ENCODE data around the gene TRAF4. TPM values are rescaled to one million over a fixed set of nuclear protein-coding genes. Genes with fewer than 3 reads are reported as not detected.

TRAF4 gene
- total and polyA plus RNA-seq, 2 donors (not counting 3 experiments of a cell fraction or from before 2014, with no cell fraction given), result 79.5 to 83.9 TPM

- H3K9me3 ChIP-seq (replicated peaks; ENCODE audit: control insufficient read depth, insufficient read depth, low read length), result no peaks in the 10 kb centered on the region
- no peak for TF ChIP-seq POLR2A (IDR thresholded peaks at IDR 0.05; ENCODE audit: low read depth, low read length)
- TF ChIP-seq JUN (IDR thresholded peaks at IDR 0.05; ENCODE audit: borderline replicate concordance, insufficient read depth, insufficient read length, low read depth), result no peak
- TF ChIP-seq POLR2AphosphoS5 (IDR thresholded peaks at IDR 0.05; ENCODE audit: insufficient read depth, low read depth, low read length), result peak; percentile 32
- TF ChIP-seq, protein P1, sequence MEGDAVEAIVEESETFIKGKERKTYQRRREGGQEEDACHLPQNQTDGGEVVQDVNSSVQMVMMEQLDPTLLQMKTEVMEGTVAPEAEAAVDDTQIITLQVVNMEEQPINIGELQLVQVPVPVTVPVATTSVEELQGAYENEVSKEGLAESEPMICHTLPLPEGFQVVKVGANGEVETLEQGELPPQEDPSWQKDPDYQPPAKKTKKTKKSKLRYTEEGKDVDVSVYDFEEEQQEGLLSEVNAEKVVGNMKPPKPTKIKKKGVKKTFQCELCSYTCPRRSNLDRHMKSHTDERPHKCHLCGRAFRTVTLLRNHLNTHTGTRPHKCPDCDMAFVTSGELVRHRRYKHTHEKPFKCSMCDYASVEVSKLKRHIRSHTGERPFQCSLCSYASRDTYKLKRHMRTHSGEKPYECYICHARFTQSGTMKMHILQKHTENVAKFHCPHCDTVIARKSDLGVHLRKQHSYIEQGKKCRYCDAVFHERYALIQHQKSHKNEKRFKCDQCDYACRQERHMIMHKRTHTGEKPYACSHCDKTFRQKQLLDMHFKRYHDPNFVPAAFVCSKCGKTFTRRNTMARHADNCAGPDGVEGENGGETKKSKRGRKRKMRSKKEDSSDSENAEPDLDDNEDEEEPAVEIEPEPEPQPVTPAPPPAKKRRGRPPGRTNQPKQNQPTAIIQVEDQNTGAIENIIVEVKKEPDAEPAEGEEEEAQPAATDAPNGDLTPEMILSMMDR (IDR thresholded peaks at IDR 0.05; ENCODE audit: extremely low read depth in 1 of 2, insufficient read depth in 1 of 2, low read depth in 1 of 2, low read length in 2 of 2), result peak; percentile 98 to 99
- no peak for TF ChIP-seq EZH2 (IDR thresholded peaks at IDR 0.05; ENCODE audit: borderline replicate concordance, low read depth, low read length, severe bottlenecking)
- no peak for TF ChIP-seq FOS (IDR thresholded peaks at IDR 0.05; ENCODE audit: borderline replicate concordance, insufficient read depth, low read length)
- no peak for TF ChIP-seq GATA2 (IDR thresholded peaks at IDR 0.05; ENCODE audit: insufficient read depth, insufficient read length, low read depth, low read length)
- peaks cover 17% of the 10 kb centered on the region for H3K79me2 ChIP-seq (ENCODE audit: control insufficient read depth, insufficient read depth, low read length)
- FAIRE-seq (peak; percentile 91), DNase-seq (ENCODE audit: low read depth, low spot score) (peak; percentile 95)
- intact Hi-C loops (cut with micrococcal nuclease) (loop anchor here (1.0 to 2.0 kb wide), 6 partner anchors 23 to 225 kb away; partner anchors contain the start of gene DHRS13), dilution Hi-C loops (cut with MboI; ENCODE audit: extremely low pct_ligation_motif_present, low sequenced_read_pairs) (no loop called here)
- H3K4me2 ChIP-seq (ENCODE audit: insufficient read depth, low read length), result peak overlapping the region; percentile 68
- H3K27ac ChIP-seq (ENCODE audit: insufficient read depth, low read depth, low read length), result no peak overlapping the region
- peak overlapping the region; percentile 53 for H3K9ac ChIP-seq (replicated peaks; ENCODE audit: extremely low read depth, insufficient read depth, low read length)
- H3K27me3 ChIP-seq (ENCODE audit: control insufficient read depth in 2 of 2, insufficient read depth in 2 of 2, low read length in 2 of 2), result no peaks in the 10 kb centered on the region
- ChIA-PET CTCF (interaction anchor here (0.6 to 13.7 kb wide), 41 partner anchors 8 to 397 kb away, joined by 3 to 602 read pairs (median 7); partner anchors contain the start of genes ERAL1, FAM222B, FLOT2 and PHF12), POLR2A (interaction anchor here (0.7 to 4.7 kb wide), 5 partner anchors 16 to 226 kb away, joined by 3 to 45 read pairs (median 7); no protein-coding TSS in a partner anchor)
- H3K4me3 ChIP-seq (replicated peaks in 1 of 3; ENCODE audit: insufficient read depth in 1 of 3, low read depth in 1 of 3, low read length in 3 of 3), result peak overlapping the region; percentile 29 to 57 (median 41)
- H3K36me3 ChIP-seq (ENCODE audit: control insufficient read depth in 2 of 2, extremely low read depth in 1 of 2, insufficient read depth in 2 of 2, low read length in 2 of 2), result peaks cover 15 to 19% of the 10 kb centered on the region in 2 experiments
- H2AFZ ChIP-seq (ENCODE audit: low read depth, low read length), result peak overlapping the region; percentile 84
- H4K20me1 ChIP-seq (replicated peaks; ENCODE audit: control insufficient read depth, extremely low read depth, insufficient read depth, low read length), result no peaks in the 10 kb centered on the region
- H3K9me1 ChIP-seq (replicated peaks; ENCODE audit: control insufficient read depth, extremely low read depth, insufficient read depth, low read length), result no peaks in the 10 kb centered on the region
- BruUV-seq (replicated peaks), result no TSS peak
- H3K4me1 ChIP-seq (ENCODE audit: control insufficient read depth, extremely low read depth, insufficient read depth, low read length), result peaks cover 34% of the 10 kb centered on the region
Observed at GRCh38 chr17:28726627-28727491, 17.0 kb upstream of the TRAF4 start.

Measured in endothelial cell of umbilical vein (primary cell).